Ishikawa (cell line): ENCODE results near the gene CARD18.

Experiments used
- EP300 ChIP-seq: IDR thresholded peaks from 2 replicates; pipeline ENCODE4 v1.6.1; 2012; ENCODE audit warnings: borderline replicate concordance
- MAX ChIP-seq: IDR thresholded peaks from 2 replicates; pipeline ENCODE4 v1.6.1; 2012
- TAF1 ChIP-seq: IDR thresholded peaks from 2 replicates; pipeline ENCODE4 v1.6.1; 2012; ENCODE audit warnings: low read depth, mild to moderate bottlenecking

GRCh38 chr11:105110688-105111030, 28.9 kb downstream of the CARD18 start:
- TF ChIP-seq TAF1 (no peak), MAX (no peak), EP300 (no peak)
